Pancreas (tissue), 10 donors: ENCODE results near the gene IHH. TPM values are rescaled to one million over a fixed set of nuclear protein-coding genes. Genes with fewer than 3 reads are reported as not detected.
A peak's percentile ranks its signal among the peaks of the same experiment; 100 is the strongest.

Source experiments
- ATAC-seq, 4 donors: fragments of 200-7000 bp; cut with Tn5 transposase; one replicate each; pipeline versions ENCODE4 v1.8.0 to v1.9.1; 2020; ENCODE audit warnings: mild to moderate bottlenecking in 4 of 4, moderate library complexity in 4 of 4
- DNase-seq, 6 donors: peaks; one replicate each; pipeline ENCODE4 v3.0.0-alpha.2; 2020
- FAIRE-seq: peaks from 2 replicates; lab custom pipeline; 2012; peaks lifted over from hg19 to GRCh38; lab: Jason Lieb, UNC
- H3K27ac ChIP-seq, 4 donors: fragments of 200-600 bp; sonication (generic); 1 replicate in 3 of 4; 2 replicates in 1 of 4; pipeline versions ENCODE4 v1.5.0 to v1.8.0; 2020
- H3K27me3 ChIP-seq, 4 donors: fragments of 200-600 bp; one replicate each; pipeline ENCODE4 v1.8.0; 2021
- H3K36me3 ChIP-seq, 3 donors: fragments of 200-600 bp; sonication (generic) in 1 of 3; one replicate each; pipeline versions ENCODE4 v1.5.0 to v1.8.0; 2020 to 2021
- H3K4me1 ChIP-seq, 3 donors: fragments of 200-600 bp; one replicate each; pipeline ENCODE4 v1.8.0; 2021
- H3K4me3 ChIP-seq, 4 donors: fragments of 200-600 bp; sonication (generic) in 2 of 4; one replicate each; pipeline versions ENCODE4 v1.5.0 to v1.8.0; 2020 to 2021
- H3K9me3 ChIP-seq, 4 donors: fragments of 200-600 bp; one replicate each; pipeline ENCODE4 v1.8.0; 2021
- CTCF ChIP-seq, 4 donors: fragments of 200-600 bp; sonication (generic) in 3 of 4; IDR thresholded peaks; one replicate each; pipeline versions ENCODE4 v1.5.0 to v1.8.0; 2021; ENCODE audit warnings: antibody characterized with exemption in 4 of 4
- WGBS, 2 donors: extraction: QIAGEN DNeasy Blood & Tissue Kit; methylation state at CpG; one replicate each; pipeline ENCODE4 v1.1.7; 2013; 5-methylcytosine and 5-hydroxymethylcytosine counted together
- intact Hi-C, 3 donors: fragments of 100-400 bp; cut with DNase I; formaldehyde crosslinking; loops; one replicate each; pipeline versions ENCODE4 v1.11.1 to v1.14.2; 2022
- polyA plus RNA-seq, 2 donors: library from polyadenylated mRNA; stranded (reverse); fragments of 200-250 nt; gene quantifications; one replicate each; pipeline ENCODE4 v1.2.3, GENCODE V29; 2013
- total RNA-seq, 6 donors: library from RNA; stranded (reverse); fragmentation: NEBNext Ultra II Directional in 4 of 6; extraction: Animal tissue kit (Norgen Biotek cat#: 25700) in 4 of 6; gene quantifications; one replicate each; pipeline versions ENCODE4 v1.2.1 to v1.2.4, GENCODE V29; 2021 to 2023
- donor health status: healthy with polysubstance abuse.
- donor health status: DM: no; HTN: no; CAD: no; lungs with moderate emphysema.
- donor health status: DM: no; HTN: no; CAD: no.
- donor health status: control.
- donor health status: control.
- donor health status: Bipolar disorder and iron deficiency.
- donor health status: DM: yes; HTN: yes; CAD: no.
- donor health status: DM: no; HTN: no; CAD: no.
- donor health status: DM: no; HTN: no; CAD: no.
- donor health status: DM: yes; HTN: yes; CAD: no.

IHH gene
- total and polyA plus RNA-seq, 8 donors = 0.09 to 0.19 (median 0.09) TPM; not detected in 5

- Histone ChIP-seq H3K9me3 (no peaks in the 10 kb centered on the region), H3K36me3 (no peaks in the 10 kb centered on the region), H3K27ac (no peak overlapping the region), H3K27me3 (peaks cover 0 to 11% (median 0%) of the 10 kb centered on the region in 4 donors), H3K4me3 (no peak overlapping the region), H3K4me1 (no peaks in the 10 kb centered on the region)
- TF ChIP-seq CTCF (IDR thresholded peaks at IDR 0.05) = no peak
- ATAC-seq (peak in 2 of 4 donors; percentile 18 to 31), FAIRE-seq (no peak), DNase-seq (peak in 1 of 6 donors; percentile 45)
- WGBS, 2 donors = 42 to 50% methylated on average over 8 of the region's 8 CpGs
- intact Hi-C loops = loop anchor here in 1 of 3 donors (10.0 kb wide), 1 partner anchor 267 kb away; the partner anchor contains the start of gene PTPRN
These were observed 22.8 kb downstream of the IHH start for GRCh38 chr2:219037783-219038499.

GRCh38 chr2:219035942-219036341 is 24.8 kb downstream of the IHH start:
- H3K9me3 ChIP-seq = no peaks in the 10 kb centered on the region
- intact Hi-C loops = loop anchor here in 1 of 3 donors (10.0 kb wide), 1 partner anchor 269 kb away; the partner anchor contains the start of gene PTPRN
- DNase-seq = peak in 1 of 6 donors; percentile 27
- no peak for ATAC-seq
- H3K4me3 ChIP-seq = no peak overlapping the region
- no peak for FAIRE-seq
- no peak for TF ChIP-seq CTCF (IDR thresholded peaks at IDR 0.05)
- H3K27me3 ChIP-seq = peaks cover 0 to 11% (median 0%) of the 10 kb centered on the region in 4 donors
- no peak overlapping the region for H3K27ac ChIP-seq
- H3K36me3 ChIP-seq = no peaks in the 10 kb centered on the region
- 59 to 82% methylated on average over 2 of the region's 2 CpGs for WGBS, 2 donors
- H3K4me1 ChIP-seq = no peaks in the 10 kb centered on the region

GRCh38 chr2:219034823-219035222 is 25.9 kb downstream of the IHH start:
- H3K4me1 ChIP-seq = no peaks in the 10 kb centered on the region
- no peak overlapping the region for H3K27ac ChIP-seq
- intact Hi-C loops = loop anchor here in 1 of 3 donors (10.0 kb wide), 1 partner anchor 270 kb away; the partner anchor contains the start of gene PTPRN
- H3K36me3 ChIP-seq = no peaks in the 10 kb centered on the region
- DNase-seq (no peak), FAIRE-seq (no peak), ATAC-seq (no peak)
- H3K9me3 ChIP-seq = no peaks in the 10 kb centered on the region
- H3K27me3 ChIP-seq = peaks cover 0 to 7% (median 0%) of the 10 kb centered on the region in 4 donors
- TF ChIP-seq CTCF (IDR thresholded peaks at IDR 0.05) = no peak
- 38 to 45% methylated on average over 6 of the region's 6 CpGs for WGBS, 2 donors
- no peak overlapping the region for H3K4me3 ChIP-seq

GRCh38 chr2:219032051-219032745 is 28.5 kb downstream of the IHH start:
- DNase-seq = no peak
- no peak for FAIRE-seq
- Histone ChIP-seq H3K4me3 (no peak overlapping the region), H3K27me3 (peaks cover 0 to 5% (median 0%) of the 10 kb centered on the region in 4 donors), H3K4me1 (no peaks in the 10 kb centered on the region), H3K27ac (no peak overlapping the region), H3K9me3 (no peaks in the 10 kb centered on the region), H3K36me3 (no peaks in the 10 kb centered on the region)
- intact Hi-C loops = loop anchor here in 1 of 3 donors (10.0 kb wide), 1 partner anchor 273 kb away; the partner anchor contains the start of gene PTPRN
- WGBS, 2 donors = 68 to 78% methylated on average over 23 of the region's 23 CpGs
- no peak for TF ChIP-seq CTCF (IDR thresholded peaks at IDR 0.05)
- no peak for ATAC-seq
